Right renal cortex interstitium (tissue), 3 donors: ENCODE results near the gene ACVRL1. TPM values are rescaled to one million over a fixed set of nuclear protein-coding genes. Genes with fewer than 3 reads are reported as not detected.

ENCODE experiments used
- DNase-seq, 3 donors: peaks; one replicate each; pipeline ENCODE4 v3.0.0-alpha.2; 2013; ENCODE audit warnings: low read depth in 3 of 3, low spot score in 2 of 3
- polyA plus RNA-seq, 3 donors: library from polyadenylated mRNA; unstranded; fragments of 120-200 nt; gene quantifications; one replicate each; pipeline ENCODE4 v1.2.1, GENCODE V29; 2013; ENCODE audit not compliant: insufficient read length in 3 of 3

Gene ACVRL1
- polyA plus RNA-seq, 3 donors: 30.9 to 36.5 (median 34.3) TPM

GRCh38 chr12:51959211-51959610 lies 51.9 kb downstream of the ACVRL1 start:
- no peak for DNase-seq

- DNase-seq: no peak
Observed at GRCh38 chr12:51959921-51960320, 52.6 kb downstream of the ACVRL1 start.

DNA sequence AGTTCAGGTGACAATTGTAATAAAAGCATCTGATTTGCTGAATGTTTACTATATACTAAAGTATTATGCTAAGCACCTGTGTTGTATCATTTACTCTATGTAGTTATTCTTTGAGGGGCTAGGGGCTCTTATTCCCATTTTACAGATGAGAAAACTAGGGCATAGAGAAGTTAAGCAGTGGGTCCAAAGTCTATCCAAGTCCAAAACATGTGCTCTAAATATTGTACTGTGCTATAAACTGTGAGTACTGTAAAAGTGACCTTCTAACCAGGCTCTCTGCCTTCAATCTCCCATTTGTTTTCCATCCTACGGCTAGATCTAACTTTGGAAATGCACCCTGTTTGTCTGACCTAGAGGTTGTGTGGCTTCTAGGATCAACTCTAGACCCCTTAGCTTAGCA lies 53.2 kb downstream of the ACVRL1 start:
- no peak for DNase-seq

- no peak for DNase-seq
Observed at GRCh38 chr12:51960890-51961289, 53.6 kb downstream of the ACVRL1 start.

DNA sequence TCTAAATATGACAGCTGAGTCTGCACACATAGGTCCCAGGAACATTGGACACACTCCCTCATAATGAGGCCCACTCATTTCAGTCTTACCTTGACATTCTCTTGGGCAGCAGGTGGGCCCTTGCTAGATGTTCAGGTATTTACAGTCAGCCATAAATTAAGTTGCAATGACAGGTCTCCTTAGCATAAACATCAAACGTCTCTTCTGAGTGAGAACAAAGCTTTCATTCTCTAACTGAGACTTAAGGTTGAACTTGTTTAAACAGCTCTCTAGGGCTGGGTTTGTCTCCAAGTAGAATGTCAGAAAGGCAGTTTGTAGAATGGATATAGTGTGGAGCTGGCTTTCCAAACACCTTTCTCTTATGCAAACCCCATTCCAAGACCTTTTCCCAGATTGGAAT lies 54.5 kb downstream of the ACVRL1 start:
- no peak for DNase-seq

DNA sequence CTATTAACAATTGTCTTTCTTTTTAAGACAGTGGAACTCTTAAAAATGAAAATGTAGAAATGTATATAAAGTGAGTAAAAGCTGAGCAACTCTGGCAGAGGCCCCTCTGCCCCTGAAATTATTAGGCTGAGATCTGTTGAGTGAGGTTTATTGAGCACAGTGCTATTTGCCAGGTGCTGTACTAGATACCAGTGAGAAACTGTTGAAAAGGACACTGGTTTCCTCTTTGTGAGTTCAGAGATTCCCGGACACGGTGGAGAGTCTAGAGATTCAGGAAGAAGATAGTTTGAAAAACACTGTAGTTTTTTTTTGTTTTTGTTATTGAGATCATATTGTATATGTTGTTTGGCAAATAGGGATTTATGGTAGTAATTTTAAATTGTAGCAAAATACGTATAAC lies 55.4 kb downstream of the ACVRL1 start:
- no peak for DNase-seq

GRCh38 chr12:51963477-51963876 lies 56.2 kb downstream of the ACVRL1 start:
- no peak for DNase-seq

DNA sequence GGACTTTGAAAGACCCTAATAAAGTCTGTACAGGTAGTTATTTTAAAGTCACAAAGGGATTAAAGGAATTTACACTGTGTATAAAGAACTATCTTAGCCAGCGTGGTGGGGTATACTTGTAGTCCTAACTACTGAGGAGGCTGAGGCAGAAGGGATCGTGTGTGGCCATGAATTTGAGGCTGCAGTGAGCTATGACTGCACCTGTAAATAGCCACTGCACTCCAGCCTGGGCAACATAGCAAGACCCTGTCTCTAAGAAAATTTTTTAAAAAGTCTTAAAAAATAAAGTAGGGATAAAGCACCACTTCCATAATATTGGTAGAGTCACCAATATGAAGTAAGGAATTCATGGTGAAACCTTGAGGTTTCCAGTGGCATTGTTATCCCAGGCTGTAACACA lies 62.3 kb downstream of the ACVRL1 start:
- DNase-seq: no peak

DNA sequence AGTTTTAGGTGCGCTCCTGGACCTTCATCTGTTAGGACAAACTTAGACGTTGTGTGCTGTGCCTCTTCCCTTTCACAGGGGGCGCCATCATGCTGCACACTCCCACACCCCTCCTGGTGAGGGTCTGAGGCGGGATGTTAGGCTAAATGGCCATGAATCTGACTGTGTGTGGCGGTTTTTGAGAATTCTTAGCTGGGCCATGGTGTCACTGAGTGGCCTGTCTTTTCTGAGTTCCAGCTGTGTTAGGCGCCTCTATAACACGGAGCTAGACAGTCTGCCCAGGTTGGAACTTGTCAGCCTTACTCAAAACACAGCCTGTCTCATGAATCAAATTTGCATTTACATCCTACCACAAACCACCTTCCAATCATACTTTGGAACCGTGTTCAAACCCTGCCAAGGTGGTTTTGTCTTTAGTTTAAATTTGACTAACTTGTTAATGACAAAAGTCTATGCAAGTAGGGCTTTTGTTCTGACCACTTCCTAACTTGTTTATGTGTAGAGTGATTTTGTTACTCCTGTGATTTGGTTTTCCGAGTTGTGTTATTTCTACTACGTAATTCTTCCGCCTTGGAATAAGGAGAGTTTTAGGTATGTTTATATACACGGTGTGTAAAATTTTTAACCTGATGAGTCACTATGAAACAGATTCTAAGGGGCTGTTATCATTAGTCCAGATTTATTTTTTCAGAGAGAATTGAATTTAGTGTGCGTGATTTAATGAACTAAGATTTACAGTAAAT lies 63.8 kb downstream of the ACVRL1 start:
- DNase-seq: no peak

- DNase-seq: no peak
Observed at GRCh38 chr12:51971679-51972421, 64.5 kb downstream of the ACVRL1 start.

- DNase-seq: no peak
Observed at GRCh38 chr12:51972422-51972812, 65.1 kb downstream of the ACVRL1 start.

DNA sequence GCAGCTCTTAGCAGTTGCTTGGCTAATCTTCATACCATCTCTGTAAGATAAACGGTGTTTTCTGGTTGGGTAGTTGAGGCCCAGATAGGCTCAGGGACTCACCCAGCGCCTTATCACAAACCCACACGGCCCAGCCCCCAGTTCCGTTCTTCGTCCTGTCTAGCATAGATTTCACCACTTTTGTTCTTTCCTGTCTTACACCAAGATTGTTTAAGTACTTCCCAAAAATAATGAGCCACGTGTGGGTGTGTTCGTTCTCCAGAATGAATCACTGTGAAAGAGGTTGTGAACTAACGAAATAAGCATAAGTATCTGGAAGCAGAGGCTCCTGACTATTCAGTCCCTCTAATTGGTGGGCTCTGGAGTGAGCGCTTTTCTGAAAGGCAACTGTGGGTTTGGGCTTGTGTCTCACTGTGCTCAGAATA lies 65.6 kb downstream of the ACVRL1 start:
- no peak for DNase-seq

Other genes starting within 250 kb of the ACVRL1 start
- 1 to 10 TPM; 3.2 to 3.3 (median 3.3) TPM for gene FIGNL2, start 58.8 kb upstream of the ACVRL1 start, polyA plus RNA-seq
- gene ANKRD33, start 19.4 kb upstream of the ACVRL1 start, polyA plus RNA-seq: under 1 TPM; 0.10 to 0.12 (median 0.10) TPM
- gene ACVR1B, start 44.2 kb downstream of the ACVRL1 start, polyA plus RNA-seq: 10 to 100 TPM; 58.9 to 61.0 (median 60.5) TPM
- gene TAMALIN, start 99.4 kb downstream of the ACVRL1 start, polyA plus RNA-seq: 10 to 100 TPM; 15.7 to 16.5 (median 16.5) TPM
- 10 to 100 TPM in 2 of 3 donors, 1 to 10 TPM in 1; 10.0 to 52.2 (median 14.2) TPM for gene NR4A1, start 143.9 kb downstream of the ACVRL1 start, polyA plus RNA-seq
- gene ATG101, start 162.5 kb downstream of the ACVRL1 start, polyA plus RNA-seq: 10 to 100 TPM; 24.9 to 31.9 (median 30.5) TPM
- gene SMIM41, start 172.2 kb downstream of the ACVRL1 start, polyA plus RNA-seq: under 1 TPM; 0.36 to 0.96 (median 0.39) TPM